ENCODE data around the gene BCKDHA.
"Not testable (repeated sequence)": the region's sequence is repeated elsewhere in the genome, so short reads cannot be mapped to it uniquely, and the experiment has no call there.

The BCKDHA gene

DNA sequence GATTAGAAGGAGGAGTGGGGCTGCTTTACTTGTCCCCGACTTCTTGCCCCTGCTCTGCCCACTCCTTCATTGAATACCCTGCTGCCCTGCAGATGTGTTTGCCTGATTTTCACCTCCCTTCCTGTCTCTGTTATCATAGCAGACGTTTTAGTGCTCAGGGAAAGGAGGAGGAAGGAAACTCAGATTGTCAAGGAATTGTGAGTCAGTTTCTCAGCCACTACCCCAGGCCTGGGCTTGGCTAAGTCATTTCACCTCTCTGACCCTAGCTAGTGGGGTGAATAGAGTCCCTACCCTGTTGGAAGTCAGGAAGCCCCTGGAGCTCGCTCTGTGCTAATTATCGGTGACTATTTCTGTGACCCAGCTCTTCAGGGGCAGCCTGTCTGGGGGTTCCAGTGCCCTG, 3.9 kb downstream of the BCKDHA start:
- peak overlapping the region; percentile 7 for H3K27ac ChIP-seq
- DNase-seq (ENCODE audit: low read depth, low spot score), result no peak

DNA sequence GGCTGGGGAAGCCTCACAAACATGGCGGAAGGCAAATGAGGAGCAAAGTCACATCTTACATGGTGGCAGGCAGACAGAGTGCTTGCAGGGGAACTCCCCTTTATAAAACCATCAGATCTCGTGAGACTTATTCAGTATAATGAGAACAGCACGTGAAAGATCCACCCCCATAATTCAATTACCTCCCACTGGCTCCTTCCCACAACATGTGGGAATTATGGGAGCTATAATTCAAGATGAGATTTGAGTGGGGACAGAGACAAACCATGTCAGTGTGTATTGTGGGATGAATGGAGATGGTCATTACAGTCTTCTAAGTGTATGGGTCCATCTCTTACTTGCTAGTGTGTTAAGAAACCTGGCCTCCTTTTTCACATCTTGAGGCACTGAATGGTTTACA, 4.4 kb downstream of the BCKDHA start:
- DNase-seq (ENCODE audit: low read depth, low spot score), result no peak
- H3K27ac ChIP-seq, result peak overlapping the region; percentile 7

DNA sequence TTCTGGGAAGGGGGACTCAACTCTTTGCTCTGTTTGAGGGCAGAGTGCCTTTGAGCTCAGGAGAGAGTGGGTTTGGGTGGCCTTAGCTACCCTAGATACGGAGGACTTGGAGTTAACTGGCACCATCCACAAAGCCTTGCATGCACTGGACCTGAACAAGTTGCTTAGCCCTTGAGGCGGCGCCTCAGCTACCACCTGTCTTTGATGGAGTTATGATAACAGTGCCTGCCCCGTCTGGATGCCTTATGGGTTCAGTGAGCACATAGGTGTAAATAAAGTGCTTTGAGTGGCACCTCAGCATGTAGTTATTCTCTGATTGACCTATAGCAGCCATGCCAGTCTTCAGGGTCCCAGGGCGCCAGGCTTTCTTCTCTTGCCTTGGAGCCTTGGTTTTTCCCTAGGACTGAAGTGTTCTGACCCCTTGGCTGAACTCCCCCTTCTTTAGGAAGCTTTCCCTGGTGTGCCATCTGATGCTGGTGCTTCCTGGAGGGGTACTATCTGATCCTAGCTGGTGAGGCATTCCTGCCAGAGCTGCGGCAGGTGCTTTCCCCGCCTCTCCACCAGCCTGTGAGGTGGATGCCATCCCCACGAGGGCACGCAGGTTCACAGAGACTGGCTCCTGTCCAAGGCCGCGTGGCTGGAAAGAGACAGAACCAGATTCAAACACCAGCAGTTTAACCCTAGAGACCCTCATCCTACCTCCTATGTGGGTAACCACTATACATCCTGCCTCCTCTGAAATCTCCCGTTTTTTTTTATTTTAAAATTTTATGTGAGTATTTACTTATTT, 5.8 kb downstream of the BCKDHA start:
- no peak overlapping the region for H3K27ac ChIP-seq
- no peak for DNase-seq (ENCODE audit: low read depth, low spot score)

DNA sequence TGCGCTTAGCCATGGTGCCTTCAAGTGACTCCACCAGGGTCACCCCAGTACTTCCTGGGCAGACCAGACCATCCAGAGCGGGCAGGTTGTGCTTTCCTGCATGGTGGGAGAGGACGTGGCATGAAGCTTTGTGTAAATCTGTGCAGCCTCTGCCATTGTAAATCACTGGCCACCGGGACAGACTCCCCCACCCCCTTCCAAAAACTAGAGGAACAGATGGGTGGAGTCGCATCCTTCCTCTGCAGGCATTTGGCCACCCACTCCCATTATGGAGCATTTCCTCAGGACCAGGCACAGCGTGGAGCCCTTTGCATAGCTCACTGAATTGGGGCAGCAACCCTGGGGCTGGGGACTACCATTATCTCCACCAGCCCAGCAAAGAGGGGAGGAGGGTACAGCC, 8.2 kb downstream of the BCKDHA start:
- H3K27ac ChIP-seq, result no peak overlapping the region

DNA sequence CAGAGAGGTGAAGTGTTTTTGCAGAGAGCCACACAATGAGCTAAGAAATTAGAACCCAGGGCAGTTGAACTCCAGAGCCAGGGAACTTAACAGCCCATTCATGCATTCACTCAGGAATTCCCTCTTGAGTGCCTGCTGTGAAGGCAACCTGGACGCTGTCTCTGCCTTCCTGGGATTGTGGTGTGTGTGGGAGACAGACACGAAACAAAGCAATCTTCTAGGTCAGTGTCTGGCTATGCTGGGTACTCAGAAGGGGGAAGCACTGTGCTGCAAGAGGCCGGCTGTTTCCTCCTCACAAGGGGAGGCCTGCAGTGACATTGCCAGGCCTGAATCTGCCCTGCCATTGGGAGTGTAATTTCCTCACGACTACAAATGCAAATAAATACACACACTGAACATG, 9.7 kb downstream of the BCKDHA start:
- no peak overlapping the region for H3K27ac ChIP-seq
- DNase-seq (ENCODE audit: low read depth, low spot score), result no peak

More for the DNA sequence above, 8.2 kb downstream of the BCKDHA start:
- no peak for DNase-seq (ENCODE audit: low read depth, low spot score)

DNA sequence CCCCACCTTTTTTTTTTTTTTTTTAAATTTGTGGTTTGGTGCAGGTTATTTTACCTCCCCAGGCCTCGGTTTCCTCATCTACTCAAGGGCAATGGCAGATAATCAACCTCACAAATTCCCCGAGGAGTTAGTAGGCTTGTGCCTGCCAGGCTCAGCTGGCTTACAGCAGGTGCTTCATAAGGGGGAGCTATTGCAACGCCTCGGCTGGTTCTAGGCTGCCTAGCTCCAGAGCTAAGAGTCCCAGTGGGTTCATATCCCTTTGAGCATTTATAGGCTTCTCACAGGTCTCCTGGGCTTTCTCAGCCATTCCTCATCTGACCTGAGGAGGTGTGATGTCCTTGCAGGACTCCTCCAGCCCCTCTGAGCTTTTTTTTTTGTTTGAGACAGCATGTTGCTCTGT, 10.6 kb downstream of the BCKDHA start:
- H3K27ac ChIP-seq, result no peak overlapping the region
- DNase-seq (ENCODE audit: low read depth, low spot score), result no peak

DNA sequence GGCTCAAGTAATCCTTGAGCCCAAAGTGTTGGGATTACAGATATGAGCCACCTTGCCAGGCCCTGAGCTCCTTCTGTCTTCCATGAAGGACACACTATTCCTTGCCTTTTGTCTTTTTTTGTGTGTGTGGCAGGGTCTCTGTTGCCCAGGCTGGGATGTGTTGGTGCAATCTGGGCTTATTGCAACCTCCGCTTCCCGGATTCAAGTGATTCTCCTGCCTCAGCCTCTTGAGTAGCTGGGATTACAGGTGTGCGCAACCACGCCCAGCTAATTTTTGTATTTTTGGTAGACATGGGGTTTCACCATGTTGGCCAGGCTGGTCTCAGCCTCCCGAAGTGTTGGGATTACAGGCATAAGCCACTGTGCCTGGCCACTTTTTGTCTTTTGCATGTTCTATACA, 11.2 kb downstream of the BCKDHA start:
- not testable (repeated sequence) for H3K27ac ChIP-seq; DNase-seq (ENCODE audit: low read depth, low spot score)

DNA sequence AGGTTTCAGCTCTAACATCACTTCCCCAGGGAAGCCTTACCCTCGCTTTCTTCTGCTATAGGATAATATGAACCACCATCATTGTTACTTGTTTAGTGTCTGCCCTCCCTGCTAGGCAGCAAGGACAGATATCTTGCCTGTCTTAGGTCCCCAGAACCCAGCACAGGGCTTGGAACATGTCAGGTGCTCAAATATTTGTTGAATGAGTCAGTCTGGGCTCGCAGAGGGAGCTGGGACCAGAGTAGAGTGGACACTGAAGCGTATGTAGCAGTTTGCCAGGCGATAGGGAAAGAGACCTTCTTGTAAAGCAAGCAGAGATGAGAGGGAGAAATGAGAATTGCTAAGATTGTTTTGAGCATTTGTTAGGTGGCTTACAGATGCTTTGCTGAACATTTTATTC, 11.7 kb downstream of the BCKDHA start:
- no peak overlapping the region for H3K27ac ChIP-seq
- no peak for DNase-seq (ENCODE audit: low read depth, low spot score)

DNA sequence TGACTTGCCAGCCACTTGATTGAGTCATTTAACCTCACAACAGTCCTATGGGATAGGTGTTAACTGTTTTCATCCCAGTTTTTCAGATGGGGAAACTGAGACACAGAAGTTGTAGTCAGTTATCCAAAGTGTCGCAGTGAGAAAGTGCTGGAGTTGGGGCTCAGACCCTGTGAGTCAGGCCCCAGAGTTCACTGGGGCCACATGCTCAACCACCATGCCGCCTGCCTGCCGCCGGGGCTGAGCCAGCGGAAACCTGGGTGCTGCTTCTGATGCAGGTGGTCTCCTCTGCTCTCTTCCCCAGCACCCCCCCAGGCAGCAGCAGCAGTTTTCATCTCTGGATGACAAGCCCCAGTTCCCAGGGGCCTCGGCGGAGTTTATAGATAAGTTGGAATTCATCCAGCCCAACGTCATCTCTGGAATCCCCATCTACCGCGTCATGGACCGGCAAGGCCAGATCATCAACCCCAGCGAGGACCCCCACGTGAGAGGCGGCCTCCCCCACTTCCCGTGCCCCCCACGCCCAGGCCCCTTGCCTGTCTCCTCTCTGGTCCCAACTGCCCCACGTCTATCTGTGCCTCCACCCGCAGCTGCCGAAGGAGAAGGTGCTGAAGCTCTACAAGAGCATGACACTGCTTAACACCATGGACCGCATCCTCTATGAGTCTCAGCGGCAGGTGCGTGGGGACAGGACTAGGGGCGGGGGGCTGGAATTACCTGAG, 12.9 kb downstream of the BCKDHA start:
- H3K27ac ChIP-seq, result no peak overlapping the region
- no peak for DNase-seq (ENCODE audit: low read depth, low spot score)

DNA sequence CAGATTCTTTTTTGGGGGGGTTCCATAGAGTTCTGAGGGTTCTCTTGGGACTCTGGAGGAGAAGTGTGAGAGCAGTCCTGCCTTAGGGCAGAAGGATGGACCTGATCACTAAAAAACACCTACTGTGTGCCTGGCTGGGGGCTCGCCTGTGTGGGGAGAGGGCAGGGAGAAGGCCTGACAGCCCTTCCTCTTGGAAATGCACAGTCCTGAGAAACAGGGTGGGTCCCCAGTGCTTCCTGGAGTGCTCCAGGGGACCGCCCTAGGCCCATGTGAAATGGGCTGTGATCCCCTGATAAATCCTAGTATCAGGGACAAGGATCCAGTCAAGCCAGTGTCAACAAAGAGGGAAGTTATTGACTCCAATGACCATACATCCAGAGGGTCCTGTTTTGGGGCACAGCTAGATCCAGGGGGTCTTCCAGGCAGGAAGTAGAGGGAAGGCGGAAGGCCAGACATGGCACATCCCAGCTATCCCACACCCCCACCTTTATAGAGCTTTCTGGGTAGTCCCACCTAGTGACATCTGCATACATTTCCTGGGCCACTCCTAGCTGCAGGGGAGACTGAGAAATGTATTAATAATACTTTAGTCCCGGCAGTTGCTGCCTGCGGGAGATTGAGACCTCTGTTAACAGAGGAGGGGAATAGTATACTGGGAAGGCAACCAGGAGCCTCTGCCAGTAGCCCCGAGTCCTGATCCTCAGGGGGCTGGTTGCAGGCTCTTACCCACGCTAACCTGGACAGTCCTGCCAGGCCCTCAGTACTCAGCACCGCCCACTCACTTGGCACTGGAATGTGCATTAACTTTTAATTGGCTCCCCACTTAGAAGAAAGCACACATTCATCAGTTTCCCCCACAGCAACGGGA, 13.7 kb downstream of the BCKDHA start:
- H3K27ac ChIP-seq, result peak overlapping the region; percentile 38
- DNase-seq (ENCODE audit: low read depth, low spot score), result no peak

DNA sequence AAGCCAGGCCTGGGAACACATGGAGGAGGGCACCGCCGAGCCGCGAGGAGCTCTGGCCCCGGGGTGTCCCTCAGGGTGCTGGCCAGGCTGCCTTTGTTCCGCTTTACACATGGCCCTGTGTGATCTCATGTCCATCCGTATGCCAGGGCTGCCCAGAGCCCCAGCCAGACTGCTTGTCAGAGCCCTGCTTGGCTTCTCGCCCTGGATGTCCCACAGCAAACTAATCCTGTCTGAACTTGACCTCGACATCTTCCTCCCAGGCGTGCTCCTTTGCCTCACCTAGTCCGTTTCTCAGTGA, 14.3 kb downstream of the BCKDHA start:
- H3K27ac ChIP-seq, result peak overlapping the region; percentile 38
- DNase-seq (ENCODE audit: low read depth, low spot score), result no peak

DNA sequence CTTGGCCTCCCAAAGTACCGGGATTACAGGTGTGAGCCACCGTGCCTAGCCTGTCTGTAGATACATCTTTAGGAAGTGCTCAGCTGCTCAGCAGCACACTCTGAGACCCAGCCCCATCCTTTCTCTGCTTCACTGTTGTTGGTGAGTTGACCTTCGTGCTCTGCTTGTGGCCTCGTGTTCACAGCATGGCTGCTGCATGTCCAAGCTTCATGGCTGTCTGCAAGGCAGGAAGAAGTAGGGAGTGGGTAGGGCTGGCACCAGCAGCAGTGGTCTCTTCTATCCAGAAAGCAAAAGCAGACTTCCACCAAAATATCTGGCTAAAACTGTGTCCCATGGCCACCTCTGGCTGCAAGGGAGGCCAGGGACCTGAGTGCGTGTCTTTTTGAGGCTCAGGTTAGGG, 15.3 kb downstream of the BCKDHA start:
- no peak for DNase-seq (ENCODE audit: low read depth, low spot score)
- no peak overlapping the region for H3K27ac ChIP-seq

DNA sequence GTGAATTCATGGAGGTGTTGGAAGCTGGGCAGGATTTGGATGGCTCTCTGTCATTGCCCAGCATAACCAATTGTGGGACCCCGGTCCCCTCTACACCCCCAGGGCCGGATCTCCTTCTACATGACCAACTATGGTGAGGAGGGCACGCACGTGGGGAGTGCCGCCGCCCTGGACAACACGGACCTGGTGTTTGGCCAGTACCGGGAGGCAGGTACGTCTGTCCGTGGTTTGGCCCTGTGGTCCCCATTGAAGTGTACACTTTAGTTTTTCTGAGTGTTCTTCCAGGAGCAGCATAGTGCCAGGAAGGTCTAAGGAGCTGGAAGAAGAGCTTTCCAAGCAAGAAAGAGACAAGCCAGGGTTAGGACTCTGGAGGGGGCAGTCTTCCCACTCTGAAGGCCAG, 16.3 kb downstream of the BCKDHA start:
- no peak overlapping the region for H3K27ac ChIP-seq

DNA sequence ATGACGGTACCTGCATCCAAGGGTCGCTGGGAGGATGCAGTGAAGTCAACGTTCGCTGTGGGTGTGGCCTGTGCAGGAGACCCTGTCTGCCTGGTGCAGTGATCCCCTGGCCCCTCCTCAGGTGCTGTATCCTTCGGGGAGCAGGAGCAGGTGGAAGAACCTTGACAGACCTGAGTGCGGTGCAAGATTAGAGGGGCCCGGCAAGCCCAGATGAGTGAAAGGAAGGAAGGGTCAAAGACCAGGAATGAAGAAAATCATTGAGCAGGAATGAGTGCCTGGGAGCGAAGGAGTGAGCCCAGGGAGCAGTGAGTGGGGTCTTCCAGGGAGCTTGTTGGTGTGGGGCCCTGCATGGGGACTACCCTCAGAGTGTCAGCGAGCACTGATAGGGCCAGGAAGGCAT, 16.8 kb downstream of the BCKDHA start:
- no peak overlapping the region for H3K27ac ChIP-seq
- DNase-seq (ENCODE audit: low read depth, low spot score), result no peak

More for the DNA sequence above, 16.3 kb downstream of the BCKDHA start:
- no peak for DNase-seq (ENCODE audit: low read depth, low spot score)

DNA sequence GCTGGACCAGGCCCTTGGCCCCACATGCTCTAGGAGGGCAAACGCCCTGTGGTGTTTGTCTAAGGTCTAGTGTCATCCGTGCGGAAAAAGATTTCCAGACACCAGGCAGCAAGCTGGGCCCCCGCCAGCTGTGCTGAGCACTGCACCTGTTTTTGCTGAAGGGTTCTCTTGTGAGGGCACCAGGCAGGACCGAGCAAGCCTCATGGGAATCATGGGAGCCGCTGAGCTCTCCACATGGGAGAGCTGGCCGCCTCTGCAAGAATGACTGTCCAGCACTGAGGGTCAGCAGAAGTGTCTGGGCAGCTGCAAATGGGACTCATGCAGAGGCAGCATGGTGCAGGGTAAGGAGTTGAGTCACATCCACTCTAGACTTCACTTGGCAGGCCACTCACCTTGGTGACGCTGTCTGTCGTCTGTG, 17.5 kb downstream of the BCKDHA start:
- no peak for DNase-seq (ENCODE audit: low read depth, low spot score)
- H3K27ac ChIP-seq, result no peak overlapping the region

DNA sequence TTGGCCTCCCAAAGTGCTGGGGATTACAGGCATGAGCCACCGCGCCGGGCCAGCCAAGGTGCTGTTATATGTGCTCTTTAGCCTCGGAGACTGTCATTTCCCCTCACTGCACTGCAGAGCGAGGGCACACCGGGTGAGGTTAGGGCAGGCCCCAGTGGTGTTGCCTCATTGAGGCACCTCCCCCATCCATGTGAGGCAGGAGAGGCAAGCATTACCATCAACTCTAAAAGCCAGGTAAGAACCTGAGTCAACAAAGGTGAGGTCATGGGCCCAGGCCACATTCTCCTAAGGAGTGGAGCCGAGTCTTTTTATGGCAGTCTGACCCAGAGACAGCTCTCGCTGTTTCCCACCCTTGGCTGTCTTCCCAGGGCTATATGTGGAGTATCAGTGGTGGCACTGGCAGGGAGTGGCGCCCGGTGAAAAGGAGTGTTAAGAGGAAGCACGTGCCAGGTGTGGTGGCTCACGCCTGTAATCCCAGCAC, 18.6 kb downstream of the BCKDHA start:
- DNase-seq (ENCODE audit: low read depth, low spot score), result no peak
- no peak overlapping the region for H3K27ac ChIP-seq

DNA sequence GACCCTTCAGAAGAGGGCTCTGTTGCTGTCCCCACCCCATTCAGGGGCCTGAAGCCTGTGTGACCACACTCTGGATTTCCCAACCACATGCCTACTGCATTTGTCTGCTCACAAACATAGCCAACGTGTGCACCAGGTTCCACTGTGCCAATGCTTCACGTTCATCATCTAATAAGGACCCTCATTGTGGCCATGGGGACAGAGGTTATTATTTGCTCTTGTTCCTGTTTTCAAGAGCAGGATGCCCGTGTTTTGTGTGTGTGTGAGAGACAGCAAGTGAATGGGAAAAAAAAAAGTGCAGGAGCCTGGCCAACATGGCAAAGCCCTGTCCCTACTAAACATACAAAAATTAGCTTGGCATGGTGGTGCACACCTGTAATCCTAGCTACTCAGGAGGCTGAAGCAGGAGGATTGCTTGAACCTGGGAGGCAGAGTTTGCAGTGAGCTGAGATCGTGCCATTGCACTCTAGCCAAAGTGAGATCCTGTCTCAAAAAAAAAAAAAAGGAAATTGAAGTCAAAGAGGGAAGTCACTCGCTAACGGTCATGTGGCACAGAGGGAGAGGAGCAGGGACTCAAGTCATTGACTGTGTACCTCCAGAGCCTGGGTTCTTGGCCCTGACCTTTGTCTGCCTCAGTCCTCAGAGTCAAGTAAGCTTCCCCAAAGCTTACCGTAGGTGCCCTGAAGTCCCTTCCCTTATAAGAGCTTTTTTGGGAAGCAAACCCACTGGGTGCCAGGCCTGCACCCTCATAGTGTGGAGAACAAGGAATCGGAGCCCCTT, 22.7 kb downstream of the BCKDHA start:
- no peak for DNase-seq (ENCODE audit: low read depth, low spot score)
- no peak overlapping the region for H3K27ac ChIP-seq

DNA sequence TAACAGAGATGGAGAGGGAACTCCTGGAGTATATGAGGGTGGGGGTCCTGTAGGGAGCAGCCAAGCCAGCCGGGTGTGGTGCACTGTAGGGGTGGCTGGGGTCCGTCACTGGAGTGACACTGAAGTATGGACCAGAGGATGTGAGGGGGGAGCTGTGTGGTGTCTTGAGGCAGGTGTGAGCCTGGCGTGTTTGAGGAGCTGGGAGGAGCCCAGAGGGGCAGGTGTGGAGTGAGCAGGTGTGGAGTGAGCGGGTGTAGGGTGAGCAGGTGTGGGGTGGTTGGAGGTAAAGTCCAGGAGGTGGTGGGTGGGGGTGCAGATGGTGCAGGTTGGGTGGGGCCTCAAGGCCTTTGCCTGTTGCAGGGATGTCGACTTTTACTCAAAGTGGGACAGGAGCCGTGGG, 23.7 kb downstream of the BCKDHA start:
- no peak for DNase-seq (ENCODE audit: low read depth, low spot score)
- H3K27ac ChIP-seq, result no peak overlapping the region

DNA sequence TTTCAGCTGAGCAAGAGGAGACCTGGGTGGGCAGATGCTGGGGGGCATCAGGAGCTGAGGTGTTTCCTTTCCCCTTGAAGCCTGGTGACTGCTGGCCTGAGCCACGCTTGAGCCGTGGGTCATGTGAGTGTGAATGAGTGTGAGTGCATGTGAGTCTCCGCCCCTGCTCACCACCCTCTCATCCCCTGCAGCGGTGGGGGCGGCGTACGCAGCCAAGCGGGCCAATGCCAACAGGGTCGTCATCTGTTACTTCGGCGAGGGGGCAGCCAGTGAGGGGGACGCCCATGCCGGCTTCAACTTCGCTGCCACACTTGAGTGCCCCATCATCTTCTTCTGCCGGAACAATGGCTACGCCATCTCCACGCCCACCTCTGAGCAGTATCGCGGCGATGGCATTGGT, 24.4 kb downstream of the BCKDHA start:
- H3K27ac ChIP-seq, result no peak overlapping the region

DNA sequence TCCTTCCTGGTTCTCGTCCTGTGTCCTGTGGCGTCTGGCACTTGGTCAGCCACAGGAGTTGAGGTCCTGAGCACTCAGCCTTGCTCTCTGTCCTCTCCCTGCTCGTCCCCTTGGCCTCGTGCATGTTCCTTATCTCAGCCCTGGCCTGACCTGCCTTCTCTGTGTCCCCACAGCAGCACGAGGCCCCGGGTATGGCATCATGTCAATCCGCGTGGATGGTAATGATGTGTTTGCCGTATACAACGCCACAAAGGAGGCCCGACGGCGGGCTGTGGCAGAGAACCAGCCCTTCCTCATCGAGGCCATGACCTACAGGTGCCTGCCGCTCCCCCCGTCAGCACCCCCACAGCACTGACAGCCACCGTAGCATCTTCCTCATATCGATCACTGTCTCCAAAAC, 24.8 kb downstream of the BCKDHA start:
- H3K27ac ChIP-seq, result no peak overlapping the region

More for the DNA sequence above, 24.4 kb downstream of the BCKDHA start:
- no peak for DNase-seq (ENCODE audit: low read depth, low spot score)

More for the DNA sequence above, 24.8 kb downstream of the BCKDHA start:
- DNase-seq (ENCODE audit: low read depth, low spot score), result no peak

Data from epithelial cell of prostate (primary cell).